Muscle of leg (tissue), 11 donors: ENCODE results near the gene UBR3. TPM values are rescaled to one million over a fixed set of nuclear protein-coding genes. Genes with fewer than 3 reads are reported as not detected.
A peak's percentile ranks its signal among the peaks of the same experiment; 100 is the strongest.
"Not testable (repeated sequence)": the region's sequence is repeated elsewhere in the genome, so short reads cannot be mapped to it uniquely, and the experiment has no call there.

ENCODE experiments used
- DNase-seq: peaks from one replicate; pipeline ENCODE4 v3.0.0; 2013
- H3K27ac ChIP-seq: one replicate; pipeline ENCODE4 v1.5.1; 2013; ENCODE audit warnings: mild to moderate bottlenecking, low read length, control low read depth
- H3K27me3 ChIP-seq: one replicate; pipeline ENCODE4 v1.6.1; 2013; ENCODE audit warnings: low read length; ENCODE audit not compliant: control insufficient read depth, insufficient read depth
- H3K36me3 ChIP-seq: one replicate; pipeline ENCODE4 v1.6.1; 2013; ENCODE audit warnings: low read length; ENCODE audit not compliant: control insufficient read depth, insufficient read depth
- H3K4me1 ChIP-seq: one replicate; pipeline ENCODE4 v1.6.1; 2013; ENCODE audit warnings: low read length; ENCODE audit not compliant: control insufficient read depth, insufficient read depth
- H3K4me3 ChIP-seq: one replicate; pipeline ENCODE4 v1.5.1; 2013; ENCODE audit warnings: low read length, control low read depth
- H3K9me3 ChIP-seq: replicated peaks from 2 replicates; pipeline ENCODE4 v1.6.1; 2013; ENCODE audit warnings: low read depth, low read length; ENCODE audit not compliant: control insufficient read depth
- WGBS: methylation state at CpG from one replicate; pipeline ENCODE4 v1.1.5; 2013; ENCODE audit warnings: missing lambda C conversion rate; ENCODE audit not compliant: insufficient coverage; 5-methylcytosine and 5-hydroxymethylcytosine counted together
- polyA plus RNA-seq, 8 donors: library from polyadenylated mRNA; unstranded; fragments of 120-200 nt; gene quantifications; one replicate each; pipeline versions ENCODE4 v1.2.1 to v1.2.3, GENCODE V29; 2013; ENCODE audit warnings: inconsistent platforms in 1 of 8, low replicate concordance in 1 of 8; ENCODE audit not compliant: insufficient read length in 8 of 8, insufficient read depth in 1 of 8
- total RNA-seq: library from RNA; stranded (reverse); fragments of 120-200 nt; gene quantifications from one replicate; pipeline ENCODE4 v1.2.4, GENCODE V29; 2013

UBR3 gene
- total and polyA plus RNA-seq, 9 donors = 30.3 to 52.8 (median 39.7) TPM

DNA sequence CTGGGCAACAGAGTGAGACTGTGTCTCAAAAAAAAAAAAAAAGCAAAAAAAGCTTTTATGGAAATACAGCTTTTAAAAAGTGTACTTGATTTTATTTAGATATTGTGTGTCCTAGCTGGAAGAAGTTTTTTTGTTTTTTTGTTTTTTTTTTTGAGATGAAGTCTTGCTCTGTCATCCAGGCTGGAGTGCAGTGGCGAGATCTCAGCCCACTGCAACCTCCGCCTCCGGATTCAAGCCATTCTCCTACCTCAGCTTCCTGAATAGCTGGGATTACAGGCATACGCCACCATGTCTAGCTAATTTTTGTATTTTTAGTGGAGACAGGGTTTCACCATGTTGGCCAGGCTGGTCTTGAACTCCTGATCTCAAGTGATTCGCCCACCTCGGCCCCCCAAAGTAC, 39.0 kb downstream of the UBR3 start:
- H3K4me1 ChIP-seq, H3K9me3 ChIP-seq, H3K4me3 ChIP-seq, DNase-seq, H3K27me3 ChIP-seq, H3K36me3 ChIP-seq, H3K27ac ChIP-seq: not testable (repeated sequence)
- 90% methylated on average over 2 of the region's 6 CpGs for WGBS

DNA sequence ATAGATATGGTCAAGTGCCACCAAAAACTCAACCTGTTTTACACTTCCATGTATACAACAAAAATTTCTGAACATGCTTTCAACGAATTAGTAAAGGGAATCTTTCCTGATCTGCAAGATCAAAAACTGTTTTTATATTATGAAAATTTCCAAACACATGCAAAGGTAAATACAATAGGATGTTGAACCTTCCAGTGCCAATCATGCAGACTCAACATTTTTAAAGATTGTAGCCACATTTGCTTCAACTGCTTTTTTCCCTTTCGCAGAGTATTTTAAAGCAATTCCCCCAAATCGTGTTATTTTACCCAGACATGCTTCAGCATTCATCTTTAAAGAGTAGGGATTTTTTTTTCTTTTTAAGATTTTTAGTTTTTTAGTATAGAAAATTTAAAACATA, 40.3 kb downstream of the UBR3 start:
- no peak for DNase-seq
- Histone ChIP-seq H3K4me3 (no peak overlapping the region), H3K9me3 (no peaks in the 10 kb centered on the region), H3K36me3 (no peaks in the 10 kb centered on the region), H3K4me1 (no peaks in the 10 kb centered on the region), H3K27me3 (no peaks in the 10 kb centered on the region), H3K27ac (no peak overlapping the region)
- WGBS = no CpG with 5 or more reads among the region's 3 CpGs

- Histone ChIP-seq H3K4me1 (no peaks in the 10 kb centered on the region), H3K36me3 (no peaks in the 10 kb centered on the region), H3K4me3 (no peak overlapping the region)
Measured at GRCh38 chr2:169868951-169869350, 41.7 kb downstream of the UBR3 start.

GRCh38 chr2:169871369-169871768, 44.1 kb downstream of the UBR3 start:
- H3K36me3 ChIP-seq, H3K27me3 ChIP-seq, H3K9me3 ChIP-seq, H3K27ac ChIP-seq, H3K4me3 ChIP-seq, H3K4me1 ChIP-seq, DNase-seq: not testable (repeated sequence)
- WGBS = no CpG with 5 or more reads among the region's 9 CpGs

More at GRCh38 chr2:169868951-169869350, 41.7 kb downstream of the UBR3 start:
- DNase-seq = no peak
- Histone ChIP-seq H3K27ac (no peak overlapping the region), H3K27me3 (no peaks in the 10 kb centered on the region), H3K9me3 (no peaks in the 10 kb centered on the region)
- WGBS = 96% methylated on average over 4 of the region's 7 CpGs

- no CpG with 5 or more reads among the region's 1 CpG for WGBS
- Histone ChIP-seq H3K4me3 (no peak overlapping the region), H3K4me1 (no peaks in the 10 kb centered on the region)
Measured at GRCh38 chr2:169871994-169872393, 44.7 kb downstream of the UBR3 start.

DNA sequence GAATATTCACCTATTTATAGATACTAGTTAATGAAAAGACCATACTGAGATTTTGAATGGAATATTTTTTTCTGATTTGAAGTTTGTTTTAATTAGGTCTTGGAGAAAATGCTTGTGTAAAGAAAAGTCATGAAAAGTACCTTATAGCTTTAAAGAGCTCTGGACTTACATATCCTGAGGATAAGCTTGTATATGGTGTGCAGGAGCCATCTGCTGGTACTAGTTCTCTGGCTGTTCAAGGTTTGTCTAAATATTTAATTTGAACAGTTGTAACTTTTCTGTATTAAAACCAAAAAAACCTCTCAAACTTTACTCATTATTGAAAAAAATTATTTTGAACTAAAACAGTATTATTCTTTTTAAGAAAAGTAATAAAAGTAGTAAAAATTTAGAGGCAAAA, 50.1 kb downstream of the UBR3 start:
- Histone ChIP-seq H3K27me3 (no peaks in the 10 kb centered on the region), H3K4me3 (no peak overlapping the region), H3K9me3 (no peaks in the 10 kb centered on the region), H3K27ac (no peak overlapping the region), H3K36me3 (peaks cover 3% of the 10 kb centered on the region), H3K4me1 (no peaks in the 10 kb centered on the region)
- peak; percentile 36 for DNase-seq

More at GRCh38 chr2:169871994-169872393, 44.7 kb downstream of the UBR3 start:
- DNase-seq = no peak
- Histone ChIP-seq H3K9me3 (no peaks in the 10 kb centered on the region), H3K27ac (no peak overlapping the region), H3K36me3 (peaks cover 3% of the 10 kb centered on the region), H3K27me3 (no peaks in the 10 kb centered on the region)

DNA sequence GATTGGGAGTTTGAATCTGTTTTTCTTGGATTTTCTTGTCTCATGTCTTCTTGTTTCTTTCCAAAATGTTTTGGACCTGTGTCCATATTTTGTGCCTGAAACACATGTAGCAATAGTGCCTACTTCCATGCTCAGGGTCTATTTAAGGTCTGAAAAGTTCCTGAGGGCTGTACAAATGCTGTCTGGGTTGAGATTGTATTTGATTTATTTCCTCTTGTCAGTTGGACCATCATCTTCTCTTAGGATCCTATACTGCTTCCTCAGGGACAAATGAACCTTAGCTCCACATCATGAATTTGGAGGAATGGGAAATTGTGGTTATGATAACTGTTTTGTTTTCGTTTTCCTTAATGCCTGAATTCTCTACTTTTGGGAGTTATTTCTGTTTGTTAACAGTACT, 59.9 kb downstream of the UBR3 start:
- Histone ChIP-seq H3K27me3 (no peaks in the 10 kb centered on the region), H3K9me3 (no peaks in the 10 kb centered on the region), H3K36me3 (peaks cover 7% of the 10 kb centered on the region), H3K4me3 (no peak overlapping the region), H3K27ac (no peak overlapping the region), H3K4me1 (no peaks in the 10 kb centered on the region)
- WGBS = no CpG with 5 or more reads among the region's 1 CpG
- no peak for DNase-seq

GRCh38 chr2:169891593-169892298, 64.5 kb downstream of the UBR3 start:
- Histone ChIP-seq H3K4me1 (no peaks in the 10 kb centered on the region), H3K36me3 (peaks cover 9% of the 10 kb centered on the region), H3K27ac (no peak overlapping the region), H3K27me3 (no peaks in the 10 kb centered on the region), H3K4me3 (no peak overlapping the region), H3K9me3 (no peaks in the 10 kb centered on the region)
- no peak for DNase-seq
- no CpG with 5 or more reads among the region's 3 CpGs for WGBS

GRCh38 chr2:169892951-169893350, 65.7 kb downstream of the UBR3 start:
- no peak overlapping the region for H3K27ac ChIP-seq

GRCh38 chr2:169895294-169895985, 68.2 kb downstream of the UBR3 start:
- Histone ChIP-seq H3K9me3 (no peaks in the 10 kb centered on the region), H3K27ac (no peak overlapping the region), H3K4me3 (no peak overlapping the region), H3K36me3 (peaks cover 4% of the 10 kb centered on the region), H3K4me1 (no peaks in the 10 kb centered on the region), H3K27me3 (no peaks in the 10 kb centered on the region)
- 70% methylated on average over 2 of the region's 3 CpGs for WGBS
- no peak for DNase-seq

More at GRCh38 chr2:169892951-169893350, 65.7 kb downstream of the UBR3 start:
- Histone ChIP-seq H3K27me3 (no peaks in the 10 kb centered on the region), H3K36me3 (peaks cover 9% of the 10 kb centered on the region), H3K4me3 (no peak overlapping the region), H3K9me3 (no peaks in the 10 kb centered on the region), H3K4me1 (no peaks in the 10 kb centered on the region)
- DNase-seq = no peak
- no CpG with 5 or more reads among the region's 1 CpG for WGBS
